DND-41 (cell line): ENCODE data around the gene OR2B2.

Source experiments
- CTCF ChIP-seq: IDR thresholded peaks from 2 replicates; pipeline ENCODE4 v1.5.1; 2012; ENCODE audit warnings: borderline replicate concordance, low read length, moderate library complexity, mild to moderate bottlenecking; ENCODE audit not compliant: poor library complexity, severe bottlenecking; ENCODE audit errors: extremely low read depth
- EZH2 ChIP-seq: IDR thresholded peaks from 3 replicates; pipeline ENCODE4 v1.6.1; 2012; ENCODE audit warnings: borderline replicate concordance, low read depth, mild to moderate bottlenecking, moderate library complexity, low read length, inconsistent platforms; ENCODE audit not compliant: severe bottlenecking

GRCh38 chr6:27872642-27873020, 39.6 kb downstream of the OR2B2 start:
- TF ChIP-seq CTCF (no peak), EZH2 (no peak)
